Lower lobe of right lung (tissue), 2 donors: ENCODE data around the gene AMBRA1. TPM values are rescaled to one million over a fixed set of nuclear protein-coding genes. Genes with fewer than 3 reads are reported as not detected.

ENCODE experiments used
- ATAC-seq, 2 donors: fragments of 200-7000 bp; cut with Tn5 transposase; one replicate each; pipeline ENCODE4 v1.9.1; 2020 to 2022; ENCODE audit warnings: mild to moderate bottlenecking in 2 of 2, moderate library complexity in 2 of 2
- DNase-seq: peaks from one replicate; pipeline ENCODE4 v3.0.0-alpha.2; 2020
- H3K27ac ChIP-seq: fragments of 200-600 bp; one replicate; pipeline ENCODE4 v1.8.0; 2022
- H3K27me3 ChIP-seq: fragments of 200-600 bp; one replicate; pipeline ENCODE4 v1.8.0; 2022; ENCODE audit warnings: low read depth
- H3K36me3 ChIP-seq: fragments of 200-600 bp; one replicate; pipeline ENCODE4 v1.8.0; 2022; ENCODE audit warnings: mild to moderate bottlenecking
- H3K4me1 ChIP-seq: fragments of 200-600 bp; one replicate; pipeline ENCODE4 v1.8.0; 2022
- H3K4me3 ChIP-seq: fragments of 200-600 bp; one replicate; pipeline ENCODE4 v1.8.0; 2022; ENCODE audit warnings: mild to moderate bottlenecking
- H3K9me3 ChIP-seq: fragments of 200-600 bp; one replicate; pipeline ENCODE4 v1.8.0; 2022
- CTCF ChIP-seq: fragments of 200-600 bp; IDR thresholded peaks from one replicate; pipeline ENCODE4 v1.8.0; 2022; ENCODE audit warnings: antibody characterized with exemption, mild to moderate bottlenecking
- intact Hi-C: fragments of 100-400 bp; cut with DNase I; formaldehyde crosslinking; loops from one replicate; pipeline ENCODE4 v1.11.0; 2022
- total RNA-seq: library from RNA; stranded (reverse); fragmentation: NEBNext Ultra II Directional; extraction: Animal tissue kit (Norgen Biotek cat#: 25700); gene quantifications from one replicate; pipeline ENCODE4 v1.2.1, GENCODE V29; 2021
- donor health status: DM: no; HTN: yes; CAD: no; lungs with severe emphysema.

Gene AMBRA1
- total RNA-seq, 1 donor from 2014 or later = 39.9 TPM

- H3K27ac ChIP-seq = peak overlapping the region; percentile 54
- peak; percentile 87 for DNase-seq
- peaks cover 20% of the 10 kb centered on the region for H3K4me1 ChIP-seq
- peak; percentile 90 to 96 for ATAC-seq
- no peaks in the 10 kb centered on the region for H3K9me3 ChIP-seq
- no peak overlapping the region for H3K4me3 ChIP-seq
- TF ChIP-seq CTCF = no peak
- H3K27me3 ChIP-seq = no peaks in the 10 kb centered on the region
- intact Hi-C loops = no loop called here
- H3K36me3 ChIP-seq = peaks cover 62% of the 10 kb centered on the region
These were observed 52.0 kb downstream of the AMBRA1 start for GRCh38 chr11:46541593-46542371.

GRCh38 chr11:46540807-46541206, 53.0 kb downstream of the AMBRA1 start:
- Histone ChIP-seq H3K4me1 (peaks cover 18% of the 10 kb centered on the region), H3K4me3 (no peak overlapping the region), H3K9me3 (no peaks in the 10 kb centered on the region), H3K27me3 (no peaks in the 10 kb centered on the region), H3K36me3 (peaks cover 52% of the 10 kb centered on the region), H3K27ac (no peak overlapping the region)
- TF ChIP-seq CTCF = no peak
- DNase-seq (no peak), ATAC-seq (no peak)
- intact Hi-C loops = no loop called here

GRCh38 chr11:46537537-46538295, 56.1 kb downstream of the AMBRA1 start:
- H3K4me1 ChIP-seq = peaks cover 29% of the 10 kb centered on the region
- peak; percentile 74 for ATAC-seq
- peaks cover 23% of the 10 kb centered on the region for H3K36me3 ChIP-seq
- no peaks in the 10 kb centered on the region for H3K27me3 ChIP-seq
- DNase-seq = peak; percentile 55
- H3K27ac ChIP-seq = no peak overlapping the region
- peak; percentile 87 for TF ChIP-seq CTCF
- no peak overlapping the region for H3K4me3 ChIP-seq
- H3K9me3 ChIP-seq = no peaks in the 10 kb centered on the region
- intact Hi-C loops = no loop called here

- Histone ChIP-seq H3K4me3 (no peak overlapping the region), H3K36me3 (peaks cover 17% of the 10 kb centered on the region), H3K27ac (no peak overlapping the region), H3K27me3 (no peaks in the 10 kb centered on the region), H3K9me3 (no peaks in the 10 kb centered on the region), H3K4me1 (peaks cover 24% of the 10 kb centered on the region)
- TF ChIP-seq CTCF = no peak
- DNase-seq (no peak), ATAC-seq (no peak)
- intact Hi-C loops = no loop called here
These were observed 56.7 kb downstream of the AMBRA1 start for GRCh38 chr11:46537121-46537520.

GRCh38 chr11:46535688-46536087, 58.1 kb downstream of the AMBRA1 start:
- no peak for ATAC-seq
- Histone ChIP-seq H3K36me3 (peaks cover 2% of the 10 kb centered on the region), H3K4me1 (peaks cover 19% of the 10 kb centered on the region), H3K27ac (no peak overlapping the region), H3K27me3 (no peaks in the 10 kb centered on the region), H3K9me3 (no peaks in the 10 kb centered on the region), H3K4me3 (no peak overlapping the region)
- no peak for DNase-seq
- TF ChIP-seq CTCF = no peak
- intact Hi-C loops = no loop called here
